Dermis microvascular lymphatic vessel endothelial cell (primary cell): ENCODE data around the gene ZFX. TPM values are rescaled to one million over a fixed set of nuclear protein-coding genes. Genes with fewer than 3 reads are reported as not detected.
A peak's percentile ranks its signal among the peaks of the same experiment; 100 is the strongest.
"Not testable (repeated sequence)": the region's sequence is repeated elsewhere in the genome, so short reads cannot be mapped to it uniquely, and the experiment has no call there.

ENCODE experiments used
- DNase-seq, 2 donors: peaks; one replicate each; pipeline versions ENCODE4 v3.0.0 to v3.0.0-alpha.2; 2010; ENCODE audit warnings: low read depth in 2 of 2
- total RNA-seq: library from RNA; depleted of rRNA; stranded (reverse); fragments of >200 nt; gene quantifications from 2 replicates; pipeline ENCODE4 v1.2.1, GENCODE V29; 2014

ZFX gene
- total RNA-seq, 1 donor from 2014 or later = 47.4 TPM

DNA sequence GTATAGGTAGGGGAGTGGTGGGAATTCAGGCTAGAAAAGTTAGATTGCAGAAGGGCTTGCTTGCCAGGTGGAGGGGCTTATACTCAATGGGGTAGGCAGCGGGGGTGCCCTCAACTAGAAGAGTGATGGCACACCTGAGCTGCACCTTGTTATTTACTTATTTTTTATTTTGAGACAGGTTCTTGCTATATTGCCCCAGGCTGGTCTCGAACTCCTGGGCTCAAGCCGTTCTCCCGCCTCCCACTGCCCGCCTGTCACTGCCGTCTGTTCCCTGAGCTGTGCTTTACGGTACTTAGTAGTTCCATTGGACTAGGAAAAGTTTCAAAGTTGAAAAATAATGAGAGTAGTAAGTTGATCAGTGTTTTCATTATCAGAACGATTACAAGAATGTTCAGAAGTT is 2.0 kb downstream of the ZFX start:
- DNase-seq = no peak

DNA sequence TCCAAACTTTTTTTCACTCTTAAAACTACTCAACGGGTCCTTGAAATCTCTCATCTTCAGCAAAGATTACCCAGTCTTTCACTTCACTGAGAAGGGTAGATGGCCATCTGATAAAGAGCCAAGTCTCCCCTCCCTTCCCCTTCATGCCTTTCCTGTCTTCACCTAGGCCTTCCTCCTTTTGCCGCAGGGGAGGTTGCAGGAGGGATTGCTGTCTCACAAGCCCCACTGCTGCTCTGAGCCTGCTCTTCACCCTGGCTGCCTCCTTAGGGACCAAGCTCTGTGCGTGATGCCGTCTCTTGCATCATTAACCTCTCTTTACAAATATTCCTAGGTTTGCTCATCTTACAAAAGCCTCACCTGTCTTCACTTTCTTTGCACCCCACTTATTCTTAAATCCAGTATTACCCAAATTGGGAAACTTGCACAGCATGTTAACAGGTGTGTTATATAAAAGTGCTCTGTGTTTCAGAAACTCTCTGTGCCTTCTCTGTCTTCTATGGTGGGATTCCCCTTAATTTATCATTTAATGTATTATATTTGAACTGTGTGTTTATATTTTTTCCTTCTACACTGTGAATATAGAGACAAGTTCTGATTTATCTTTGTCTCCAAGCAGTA is 3.8 kb downstream of the ZFX start:
- DNase-seq = no peak

DNA sequence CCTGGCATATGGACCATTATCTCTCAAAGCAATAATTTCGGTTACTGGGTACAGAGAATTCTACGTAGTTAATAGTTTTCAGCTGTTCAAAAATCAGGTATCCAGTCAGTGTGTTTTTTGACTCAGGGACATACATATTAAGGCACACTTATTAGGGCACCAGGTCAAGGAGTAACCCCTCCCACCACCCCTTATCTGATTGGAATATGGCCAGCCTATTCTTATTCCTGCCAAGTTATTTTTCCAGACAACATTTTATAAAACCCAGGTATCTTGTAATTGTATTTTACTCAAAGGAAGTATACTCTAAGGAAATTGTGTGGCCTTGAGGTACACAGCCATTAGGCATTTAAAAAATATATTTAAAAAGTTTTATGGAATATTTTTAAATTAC is 4.3 kb downstream of the ZFX start:
- DNase-seq = peak in 1 of 2 donors; percentile 58

- no peak for DNase-seq
These were observed 5.0 kb downstream of the ZFX start for GRCh38 chrX:24154490-24155034.

DNA sequence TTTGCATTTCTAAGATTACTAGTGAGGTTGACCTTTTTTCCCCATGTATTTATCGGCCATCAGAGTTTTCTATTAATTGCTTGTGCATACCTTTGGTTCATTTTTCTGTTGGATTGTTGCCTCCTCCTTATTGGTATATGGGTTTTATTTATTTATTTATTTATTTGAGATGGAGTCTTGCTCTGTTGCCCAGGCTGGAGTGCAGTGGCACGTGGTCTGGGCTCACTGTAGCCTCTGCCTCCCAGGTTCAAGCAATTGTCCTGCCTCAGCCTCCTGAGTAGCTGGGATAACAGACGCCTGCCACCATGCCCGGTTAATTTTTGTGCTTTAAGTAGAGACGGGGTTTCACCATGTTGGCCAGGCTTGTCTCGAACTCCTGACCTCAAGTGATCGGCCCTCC is 6.2 kb downstream of the ZFX start:
- not testable (repeated sequence) for DNase-seq

- DNase-seq = no peak
These were observed 6.6 kb downstream of the ZFX start for GRCh38 chrX:24156177-24156576.

GRCh38 chrX:24158881-24159280 is 9.4 kb downstream of the ZFX start:
- no peak for DNase-seq

GRCh38 chrX:24166078-24166477 is 16.5 kb downstream of the ZFX start:
- no peak for DNase-seq

- no peak for DNase-seq
These were observed 18.4 kb downstream of the ZFX start for GRCh38 chrX:24167719-24168472.

GRCh38 chrX:24168807-24169206 is 19.3 kb downstream of the ZFX start:
- no peak for DNase-seq

DNA sequence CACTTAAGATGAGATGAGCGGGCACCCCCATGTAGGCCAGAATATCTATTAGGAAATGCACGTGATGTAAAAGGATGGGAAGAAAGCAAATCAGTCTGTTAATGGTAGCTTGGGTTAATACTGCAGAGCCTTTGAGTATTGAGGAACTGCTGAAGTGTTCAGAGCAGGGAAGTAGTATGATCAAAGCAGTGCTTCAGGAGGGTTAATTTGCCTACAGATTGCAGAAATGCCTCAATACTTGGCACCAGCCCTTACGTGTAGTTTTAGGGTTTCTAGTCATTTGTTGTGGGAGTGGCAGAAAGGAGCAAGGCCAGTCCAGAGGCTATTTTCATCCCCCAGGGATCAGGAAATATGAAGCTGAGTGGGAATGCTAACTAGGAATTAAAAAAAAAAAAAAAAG is 19.7 kb downstream of the ZFX start:
- DNase-seq = no peak

DNA sequence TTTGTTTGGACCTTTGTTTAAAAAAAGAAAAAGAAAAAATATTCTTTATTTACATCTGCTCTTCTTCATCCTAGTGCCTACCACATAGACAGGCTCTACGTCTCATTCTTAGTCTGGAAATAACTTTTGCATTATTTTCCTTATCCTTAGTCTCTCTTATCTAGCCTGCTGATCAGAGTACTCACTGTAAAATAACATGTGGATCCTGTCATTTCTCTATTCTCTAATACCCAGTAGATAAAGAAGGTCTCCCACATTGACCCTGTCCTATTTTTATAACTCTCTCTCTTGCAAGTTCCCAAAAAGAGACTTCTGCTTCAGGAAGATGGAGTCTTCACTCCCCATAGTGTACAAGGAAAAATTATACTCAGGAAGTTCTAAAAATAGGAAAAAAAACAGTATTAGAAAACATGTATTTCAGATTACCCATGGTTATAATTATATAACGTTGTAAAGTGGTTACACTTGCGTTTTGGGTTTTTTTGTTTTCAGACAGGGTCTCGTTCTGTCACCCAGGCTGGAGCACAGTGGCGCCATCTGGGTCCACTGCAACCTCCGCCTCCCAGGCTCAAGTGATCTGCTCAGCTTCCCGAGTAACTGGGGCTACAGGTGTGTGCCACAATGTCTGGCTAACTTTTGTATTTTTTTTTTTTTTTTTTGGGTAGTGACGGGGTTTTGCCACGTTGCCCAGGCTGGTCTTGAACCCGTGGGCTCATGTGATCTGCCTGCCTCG is 23.8 kb downstream of the ZFX start:
- no peak for DNase-seq

DNA sequence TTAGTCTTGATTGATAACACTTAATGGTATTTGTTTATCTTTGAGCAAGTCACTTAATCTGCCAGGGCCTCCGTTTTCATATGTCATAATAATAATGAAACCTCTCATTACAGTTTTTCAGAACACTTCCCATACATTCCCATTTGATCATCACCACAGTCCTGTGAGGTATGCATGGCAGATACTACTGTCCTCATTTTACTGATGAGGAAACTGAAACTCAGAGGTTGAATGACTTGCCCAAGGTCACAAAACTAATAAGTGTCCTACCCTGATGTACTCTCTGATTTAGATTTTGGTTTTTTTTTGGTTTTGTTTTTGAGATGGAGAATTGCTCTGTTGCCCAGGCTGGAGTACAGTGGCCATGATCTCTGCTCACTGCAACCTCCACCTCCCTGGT is 25.7 kb downstream of the ZFX start:
- no peak for DNase-seq

GRCh38 chrX:24178441-24178840 is 28.9 kb downstream of the ZFX start:
- DNase-seq = no peak

DNA sequence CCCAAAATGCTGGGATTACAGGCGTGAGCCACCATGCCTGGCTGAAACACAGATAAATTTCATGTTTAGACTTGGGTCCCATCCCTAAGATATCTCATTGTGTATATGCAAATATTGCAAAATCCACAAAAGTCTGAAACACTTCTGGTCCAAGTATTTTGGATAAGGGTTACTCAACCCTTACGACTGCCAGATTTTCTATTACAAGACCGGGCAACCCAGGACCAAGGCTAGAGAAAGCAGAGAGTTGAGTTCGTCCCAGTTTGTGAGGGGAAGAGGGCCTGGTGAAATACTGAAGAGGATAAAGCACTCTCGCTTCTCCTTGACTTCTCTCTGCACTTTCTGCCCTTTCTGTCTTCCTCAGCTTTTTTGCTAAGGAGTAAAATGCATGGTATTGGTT is 34.5 kb downstream of the ZFX start:
- no peak for DNase-seq

DNA sequence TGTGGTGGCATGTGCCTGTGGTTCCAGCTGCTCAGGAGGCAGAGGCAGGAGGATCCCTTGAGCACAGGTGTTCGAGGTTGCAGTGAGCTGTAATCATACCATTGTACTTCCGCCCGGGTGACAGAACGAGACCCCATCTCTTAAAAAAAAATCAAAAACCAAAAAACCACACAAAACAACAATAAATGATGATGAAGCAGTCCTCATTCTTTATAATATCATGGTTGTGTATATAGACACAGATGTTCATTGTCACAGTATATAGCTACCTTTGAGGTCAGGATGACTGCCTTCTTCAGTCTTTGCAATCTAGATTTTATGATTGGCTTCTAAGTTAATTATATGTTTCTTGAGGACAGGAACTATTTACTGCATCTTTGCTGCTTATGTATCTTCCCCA is 37.0 kb downstream of the ZFX start:
- no peak for DNase-seq

- no peak for DNase-seq
These were observed 37.5 kb downstream of the ZFX start for GRCh38 chrX:24186986-24187385.

DNA sequence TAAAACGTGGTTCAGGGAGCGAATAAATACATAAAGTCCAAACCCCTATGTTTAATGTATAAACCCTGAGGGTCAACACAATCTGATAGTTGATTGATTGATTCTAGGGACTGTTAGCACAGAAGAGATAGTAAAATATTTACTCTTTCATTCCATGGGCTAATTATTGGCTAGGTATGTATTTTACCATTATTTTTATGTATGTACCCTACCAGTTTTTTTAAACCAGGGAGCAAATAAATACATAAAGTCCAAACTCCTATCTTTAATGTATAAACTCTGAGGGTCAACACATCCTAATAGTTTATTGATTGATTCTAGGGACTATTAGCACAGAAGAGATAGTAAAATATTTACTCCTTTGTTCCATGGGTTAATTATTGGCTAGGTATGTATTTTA is 40.0 kb downstream of the ZFX start:
- DNase-seq = no peak

DNA sequence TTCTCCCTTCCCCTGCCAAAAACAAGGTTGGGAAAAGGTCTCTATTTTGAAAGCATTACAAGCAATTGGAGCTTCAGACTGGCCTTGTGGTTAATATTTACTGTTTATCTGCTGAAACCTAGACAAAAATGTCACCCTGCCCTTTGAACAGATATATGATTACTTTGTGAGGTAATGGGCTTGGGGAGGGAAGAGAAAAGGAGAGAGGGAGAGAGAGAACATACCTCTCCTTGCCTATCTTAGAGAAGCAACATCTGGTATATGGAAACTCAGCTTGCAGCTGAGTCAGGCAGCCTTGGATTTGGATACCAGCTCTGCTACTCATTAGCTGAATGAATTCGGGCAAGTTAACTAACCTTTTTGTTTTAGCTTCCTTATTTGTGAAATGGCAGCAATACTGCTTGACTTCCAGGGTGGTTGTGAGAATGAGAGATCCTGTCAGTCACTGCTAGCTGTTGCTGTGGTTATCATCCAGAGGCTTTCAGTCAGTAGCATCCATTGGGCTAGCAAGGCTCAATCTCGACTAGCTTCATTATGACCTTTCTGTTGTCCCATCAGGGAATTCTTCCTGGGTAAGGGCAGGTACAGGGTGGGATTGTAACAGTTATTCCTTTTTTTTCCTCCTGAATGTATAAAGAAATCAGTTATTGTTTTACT is 41.1 kb downstream of the ZFX start:
- no peak for DNase-seq

DNA sequence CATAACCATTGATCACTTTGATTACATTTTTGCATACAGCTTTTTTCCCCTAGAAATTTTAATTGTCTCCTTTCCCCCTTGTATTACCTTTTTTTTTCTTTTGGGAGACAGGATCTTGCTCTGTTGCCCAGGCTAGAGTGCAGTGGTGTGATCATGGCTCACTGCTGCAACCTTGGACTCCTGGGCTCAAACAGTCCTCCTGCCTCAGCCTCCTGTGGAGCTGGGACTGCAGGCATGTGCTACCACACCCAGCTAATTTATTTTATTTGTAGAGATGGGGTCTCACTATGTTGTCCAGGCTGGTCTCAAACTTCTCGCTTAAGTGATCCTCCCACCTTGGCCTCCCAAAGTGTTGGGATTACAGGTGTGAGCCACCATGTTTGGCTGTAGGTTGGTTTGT is 47.0 kb downstream of the ZFX start:
- no peak for DNase-seq

DNA sequence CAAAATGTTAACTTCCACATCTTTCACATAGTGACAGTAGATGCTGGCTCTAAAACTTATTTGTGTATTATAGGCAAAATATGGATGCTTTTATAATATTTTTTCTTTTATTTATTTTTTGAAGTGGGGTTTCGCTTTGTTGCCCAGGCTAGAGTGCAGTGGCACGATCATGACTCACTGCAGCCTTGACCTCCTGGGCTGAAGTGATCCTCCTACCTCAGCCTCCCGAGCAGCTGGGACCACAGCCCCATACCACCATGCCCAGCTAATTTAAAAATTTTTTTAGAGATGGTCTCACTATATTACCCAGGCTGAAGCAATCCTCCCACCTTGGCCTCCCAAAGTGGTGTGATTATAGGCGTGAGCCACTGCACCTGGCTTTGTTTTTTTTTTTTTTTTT is 48.6 kb downstream of the ZFX start:
- no peak for DNase-seq

- no peak for DNase-seq
These were observed 50.6 kb downstream of the ZFX start for GRCh38 chrX:24200133-24200532.
